ENCODE data around the gene LEFTY1.

LEFTY1 gene

DNA sequence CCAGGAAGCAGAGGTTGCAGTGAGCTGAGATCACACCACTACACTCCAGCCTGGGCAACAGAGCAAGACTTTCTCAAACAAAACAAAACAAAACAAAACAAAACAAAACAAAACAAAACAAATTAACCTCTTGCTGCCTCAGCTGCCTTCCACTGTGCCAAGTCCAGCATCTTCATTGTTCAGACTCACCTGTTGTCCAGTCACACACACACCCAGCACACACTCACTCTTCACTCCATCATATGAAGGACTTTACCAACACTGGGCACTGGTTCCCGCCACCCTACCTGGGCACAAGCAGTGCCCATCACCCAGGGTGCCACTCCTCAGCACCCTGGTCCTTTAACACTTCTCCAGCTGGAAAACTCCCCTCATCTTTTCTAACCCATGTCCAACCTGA lies 20.5 kb upstream of the LEFTY1 start:
- Histone ChIP-seq H3K4me3 (ENCODE audit: low read depth in 1 of 2, low read length in 2 of 2) (no peak overlapping the region), H3K9me3 (ENCODE audit: insufficient read depth, low read length, severe bottlenecking) (no peaks in the 10 kb centered on the region), H3K27me3 (ENCODE audit: insufficient read depth, low read length, poor library complexity) (no peaks in the 10 kb centered on the region), H3K79me2 (ENCODE audit: insufficient read depth, low read length) (no peaks in the 10 kb centered on the region), H3K36me3 (ENCODE audit: insufficient read depth, low read length) (no peaks in the 10 kb centered on the region), H3K27ac (ENCODE audit: low read length) (no peak overlapping the region), H3K9ac (ENCODE audit: low read depth, low read length) (no peak overlapping the region), H3K4me1 (ENCODE audit: insufficient read depth, low read length) (no peaks in the 10 kb centered on the region), H2AFZ (ENCODE audit: low read depth, low read length) (no peak overlapping the region), H4K20me1 (ENCODE audit: insufficient read depth, low read length) (no peaks in the 10 kb centered on the region), H3K4me2 (ENCODE audit: insufficient read depth, low read length) (no peak overlapping the region)
- no peak for DNase-seq
- no peak for ATAC-seq (ENCODE audit: insufficient read depth, low read depth)
- TF ChIP-seq, protein P1, sequence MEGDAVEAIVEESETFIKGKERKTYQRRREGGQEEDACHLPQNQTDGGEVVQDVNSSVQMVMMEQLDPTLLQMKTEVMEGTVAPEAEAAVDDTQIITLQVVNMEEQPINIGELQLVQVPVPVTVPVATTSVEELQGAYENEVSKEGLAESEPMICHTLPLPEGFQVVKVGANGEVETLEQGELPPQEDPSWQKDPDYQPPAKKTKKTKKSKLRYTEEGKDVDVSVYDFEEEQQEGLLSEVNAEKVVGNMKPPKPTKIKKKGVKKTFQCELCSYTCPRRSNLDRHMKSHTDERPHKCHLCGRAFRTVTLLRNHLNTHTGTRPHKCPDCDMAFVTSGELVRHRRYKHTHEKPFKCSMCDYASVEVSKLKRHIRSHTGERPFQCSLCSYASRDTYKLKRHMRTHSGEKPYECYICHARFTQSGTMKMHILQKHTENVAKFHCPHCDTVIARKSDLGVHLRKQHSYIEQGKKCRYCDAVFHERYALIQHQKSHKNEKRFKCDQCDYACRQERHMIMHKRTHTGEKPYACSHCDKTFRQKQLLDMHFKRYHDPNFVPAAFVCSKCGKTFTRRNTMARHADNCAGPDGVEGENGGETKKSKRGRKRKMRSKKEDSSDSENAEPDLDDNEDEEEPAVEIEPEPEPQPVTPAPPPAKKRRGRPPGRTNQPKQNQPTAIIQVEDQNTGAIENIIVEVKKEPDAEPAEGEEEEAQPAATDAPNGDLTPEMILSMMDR (IDR thresholded peaks at IDR 0.05; ENCODE audit: borderline replicate concordance, extremely low read depth, low read length, poor library complexity, severe bottlenecking), result no peak

DNA sequence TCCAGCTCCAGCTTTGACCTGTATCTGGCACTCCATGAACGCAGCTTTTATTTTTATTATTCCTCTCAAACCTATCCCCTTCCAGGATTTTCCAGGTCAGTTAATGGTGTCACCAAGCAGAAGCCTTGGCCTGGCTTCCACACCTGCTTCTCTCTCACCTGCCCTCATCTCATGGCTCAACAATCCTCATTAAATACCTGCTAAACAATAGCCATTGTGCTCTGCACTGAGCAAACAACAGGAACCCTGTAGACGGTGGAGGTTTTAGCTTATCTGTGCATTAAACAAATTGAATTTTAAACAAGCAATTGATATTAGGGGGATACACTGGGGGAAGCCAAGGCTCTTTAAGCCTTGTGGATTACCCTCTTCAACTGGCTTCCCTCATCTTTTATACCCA lies 19.8 kb upstream of the LEFTY1 start:
- H3K4me3 ChIP-seq (ENCODE audit: low read depth in 1 of 2, low read length in 2 of 2), result no peak overlapping the region

DNA sequence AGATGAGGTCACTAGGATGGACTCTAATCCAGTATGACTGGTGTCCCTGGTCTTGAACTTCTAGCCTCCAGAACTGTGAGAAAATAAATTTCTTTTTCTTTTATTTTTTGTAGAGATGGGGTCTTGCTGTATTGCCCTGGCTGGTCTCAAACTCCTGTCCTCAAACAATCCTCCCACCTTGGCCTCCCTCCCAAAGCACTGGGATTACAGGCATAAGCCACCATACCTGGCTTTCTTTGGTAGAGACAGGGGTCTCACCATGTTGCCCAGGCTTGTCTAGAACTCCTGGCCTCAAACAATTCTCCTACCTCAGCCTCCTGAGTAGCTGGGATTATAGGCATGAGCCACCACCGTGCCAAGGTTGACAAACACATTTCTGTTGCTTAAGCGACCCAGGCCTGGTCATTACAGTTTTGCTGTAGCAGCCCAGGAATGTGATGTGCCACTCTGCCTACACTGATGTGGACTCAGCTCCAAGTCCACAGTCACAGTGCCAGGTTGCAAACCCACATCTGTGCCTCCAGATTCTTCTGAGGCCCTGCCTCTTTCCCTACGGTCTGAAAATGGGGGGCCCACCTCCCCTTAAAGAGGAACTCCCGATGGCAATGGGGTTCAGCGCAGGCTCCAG lies 19.2 kb upstream of the LEFTY1 start:
- H3K4me3 ChIP-seq (ENCODE audit: low read depth in 1 of 2, low read length in 2 of 2), result no peak overlapping the region
- no peaks in the 10 kb centered on the region for H3K79me2 ChIP-seq (ENCODE audit: insufficient read depth, low read length)
- H3K9ac ChIP-seq (ENCODE audit: low read depth, low read length), result no peak overlapping the region
- no peaks in the 10 kb centered on the region for H3K4me1 ChIP-seq (ENCODE audit: insufficient read depth, low read length)
- H3K9me3 ChIP-seq (ENCODE audit: insufficient read depth, low read length, severe bottlenecking), result no peaks in the 10 kb centered on the region
- no peaks in the 10 kb centered on the region for H3K27me3 ChIP-seq (ENCODE audit: insufficient read depth, low read length, poor library complexity)
- no peak overlapping the region for H2AFZ ChIP-seq (ENCODE audit: low read depth, low read length)
- no peak overlapping the region for H3K4me2 ChIP-seq (ENCODE audit: insufficient read depth, low read length)
- ATAC-seq (ENCODE audit: insufficient read depth, low read depth) (no peak), DNase-seq (no peak)
- no peaks in the 10 kb centered on the region for H3K36me3 ChIP-seq (ENCODE audit: insufficient read depth, low read length)
- H4K20me1 ChIP-seq (ENCODE audit: insufficient read depth, low read length), result no peaks in the 10 kb centered on the region
- TF ChIP-seq, protein P1 (IDR thresholded peaks at IDR 0.05; ENCODE audit: borderline replicate concordance, extremely low read depth, low read length, poor library complexity, severe bottlenecking), result no peak
- no peak for TF ChIP-seq EZH2 (IDR thresholded peaks at IDR 0.05; ENCODE audit: borderline replicate concordance, low read depth, low read length, severe bottlenecking)
- no peak overlapping the region for H3K27ac ChIP-seq (ENCODE audit: low read length)

More for the DNA sequence above, 19.8 kb upstream of the LEFTY1 start:
- Histone ChIP-seq H3K36me3 (ENCODE audit: insufficient read depth, low read length) (no peaks in the 10 kb centered on the region), H3K9me3 (ENCODE audit: insufficient read depth, low read length, severe bottlenecking) (no peaks in the 10 kb centered on the region), H3K27me3 (ENCODE audit: insufficient read depth, low read length, poor library complexity) (no peaks in the 10 kb centered on the region), H3K27ac (ENCODE audit: low read length) (no peak overlapping the region), H3K9ac (ENCODE audit: low read depth, low read length) (no peak overlapping the region), H3K79me2 (ENCODE audit: insufficient read depth, low read length) (no peaks in the 10 kb centered on the region), H2AFZ (ENCODE audit: low read depth, low read length) (no peak overlapping the region), H4K20me1 (ENCODE audit: insufficient read depth, low read length) (no peaks in the 10 kb centered on the region), H3K4me2 (ENCODE audit: insufficient read depth, low read length) (no peak overlapping the region), H3K4me1 (ENCODE audit: insufficient read depth, low read length) (no peaks in the 10 kb centered on the region)
- no peak for TF ChIP-seq EZH2 (IDR thresholded peaks at IDR 0.05; ENCODE audit: borderline replicate concordance, low read depth, low read length, severe bottlenecking)
- TF ChIP-seq, protein P1 (IDR thresholded peaks at IDR 0.05; ENCODE audit: borderline replicate concordance, extremely low read depth, low read length, poor library complexity, severe bottlenecking), result no peak
- DNase-seq (no peak), ATAC-seq (ENCODE audit: insufficient read depth, low read depth) (no peak)

DNA sequence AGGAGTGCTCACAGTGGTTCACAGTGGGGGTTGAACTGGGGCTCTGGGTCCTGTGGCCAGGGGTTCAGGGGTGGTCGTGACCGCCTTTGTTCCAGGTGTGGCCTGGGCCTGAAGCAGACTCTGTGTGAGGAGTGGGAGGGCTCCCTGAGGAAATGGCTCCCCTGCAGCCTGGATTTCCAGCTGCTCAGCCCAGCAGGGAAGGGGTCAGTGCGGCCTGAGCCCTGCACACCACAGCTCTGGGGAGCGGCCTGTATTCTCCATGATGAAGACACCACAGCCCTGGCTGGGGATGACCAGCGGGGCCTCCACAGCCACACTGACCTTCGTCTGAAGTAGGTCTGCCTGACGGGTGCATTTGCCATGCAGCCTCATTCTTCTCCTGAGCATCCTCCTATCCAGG lies 18.4 kb upstream of the LEFTY1 start:
- ATAC-seq (ENCODE audit: insufficient read depth, low read depth) (no peak), DNase-seq (no peak)
- H3K4me2 ChIP-seq (ENCODE audit: insufficient read depth, low read length), result no peak overlapping the region
- H3K9me3 ChIP-seq (ENCODE audit: insufficient read depth, low read length, severe bottlenecking), result no peaks in the 10 kb centered on the region
- no peak overlapping the region for H3K9ac ChIP-seq (ENCODE audit: low read depth, low read length)
- H3K27me3 ChIP-seq (ENCODE audit: insufficient read depth, low read length, poor library complexity), result no peaks in the 10 kb centered on the region
- TF ChIP-seq EZH2 (IDR thresholded peaks at IDR 0.05; ENCODE audit: borderline replicate concordance, low read depth, low read length, severe bottlenecking), result no peak
- TF ChIP-seq, protein P1 (IDR thresholded peaks at IDR 0.05; ENCODE audit: borderline replicate concordance, extremely low read depth, low read length, poor library complexity, severe bottlenecking), result no peak
- H3K79me2 ChIP-seq (ENCODE audit: insufficient read depth, low read length), result no peaks in the 10 kb centered on the region
- no peak overlapping the region for H2AFZ ChIP-seq (ENCODE audit: low read depth, low read length)
- H3K36me3 ChIP-seq (ENCODE audit: insufficient read depth, low read length), result no peaks in the 10 kb centered on the region
- no peak overlapping the region for H3K4me3 ChIP-seq (ENCODE audit: low read depth in 1 of 2, low read length in 2 of 2)
- no peaks in the 10 kb centered on the region for H3K4me1 ChIP-seq (ENCODE audit: insufficient read depth, low read length)
- H4K20me1 ChIP-seq (ENCODE audit: insufficient read depth, low read length), result no peaks in the 10 kb centered on the region
- no peak overlapping the region for H3K27ac ChIP-seq (ENCODE audit: low read length)

Measured in DND-41 (cell line).